K562 (cell line): ENCODE results near the gene SCMH1. TPM values are rescaled to one million over a fixed set of nuclear protein-coding genes. Genes with fewer than 3 reads are reported as not detected.

Source experiments
- ATAC-seq: fragments of 200-7000 bp; cut with Tn5 transposase; 3 replicates; pipeline ENCODE4 v1.9.1; 2020; ENCODE audit warnings: moderate library complexity
- BruUV-seq: library from RNA; stranded (reverse); fragments of 400-500 nt; replicated peaks from 2 replicates; lab custom pipeline; 2021; lab: Mats Ljungman, UMichigan
- CTCF ChIA-PET: fragments of 300-600 bp; formaldehyde crosslinking; extraction: SDS; loops from one replicate; lab custom pipeline; 2021; ENCODE audit warnings: low intra/inter-chr PET ratio; lab: Yijun Ruan, JAX
- POLR2A ChIA-PET: fragments of 300-600, 350-650 bp; sonication (Branson Sonifier 250); formaldehyde crosslinking; extraction: SDS; loops from one replicate; lab custom pipeline; 2021; ENCODE audit warnings: antibody characterized with exemption, inconsistent platforms; lab: Yijun Ruan, JAX
- DNase-seq, 4 experiments: peaks; one replicate each; pipeline versions ENCODE4 v3.0.0 to v3.0.0-alpha.2; 2011 to 2018; ENCODE audit warnings: low spot score in 3 of 4, mixed read lengths in 3 of 4; ENCODE audit errors: extremely low read depth in 1 of 4
- FAIRE-seq: peaks from 2 replicates; lab custom pipeline; 2011; peaks lifted over from hg19 to GRCh38; lab: Jason Lieb, UNC
- H2AFZ ChIP-seq: 2 replicates; pipeline ENCODE4 v1.6.0; 2011; ENCODE audit warnings: low read depth, low read length, control low read depth, inconsistent platforms
- H3K27ac ChIP-seq: fragments of 200-600 bp; 3 replicates; pipeline ENCODE4 v1.8.0; 2011; ENCODE audit warnings: low read depth, mild to moderate bottlenecking, control low read depth, inconsistent platforms, low read length, moderate library complexity, mixed read lengths; ENCODE audit errors: extremely low read depth
- H3K27me3 ChIP-seq, 2 experiments: fragments of 300-600 bp in 1 of 2; 2 replicates in 1 of 2; 3 replicates in 1 of 2; pipeline versions ENCODE4 v1.6.0 to v1.8.0; 2011; ENCODE audit warnings: inconsistent platforms in 2 of 2, low read length in 2 of 2, mild to moderate bottlenecking in 1 of 2, mixed read lengths in 1 of 2, moderate library complexity in 1 of 2; ENCODE audit not compliant: control insufficient read depth in 2 of 2, insufficient read depth in 2 of 2
- H3K36me3 ChIP-seq: fragments of 300-600 bp; 3 replicates; pipeline ENCODE4 v1.8.0; 2011; ENCODE audit warnings: mild to moderate bottlenecking, low read length, inconsistent platforms; ENCODE audit not compliant: control insufficient read depth, insufficient read depth
- H3K4me1 ChIP-seq, 2 experiments: fragments of 200-600 bp in 1 of 2; replicated peaks in 1 of 2; 2 replicates in 1 of 2; 3 replicates in 1 of 2; pipeline versions ENCODE4 v1.5.1 to v1.8.0; 2011; ENCODE audit warnings: inconsistent platforms in 2 of 2, low read length in 2 of 2, mild to moderate bottlenecking in 1 of 2, mixed read lengths in 1 of 2, moderate library complexity in 1 of 2; ENCODE audit not compliant: control insufficient read depth in 2 of 2, insufficient read depth in 2 of 2
- H3K4me2 ChIP-seq: 2 replicates; pipeline ENCODE4 v1.6.1; 2011; ENCODE audit warnings: low read length, control low read depth, inconsistent platforms, mixed read lengths; ENCODE audit not compliant: insufficient read depth
- H3K4me3 ChIP-seq: fragments of 200-600 bp; sonication (generic), shearing (Covaris generic); 2 replicates; pipeline ENCODE4 v1.5.1; 2016; ENCODE audit warnings: control low read depth, inconsistent platforms
- H3K79me2 ChIP-seq: fragments of 200-600 bp; 3 replicates; pipeline ENCODE4 v1.8.0; 2011; ENCODE audit warnings: low read length, inconsistent platforms; ENCODE audit not compliant: control insufficient read depth, insufficient read depth
- H3K9ac ChIP-seq, 2 experiments: 2 replicates each; pipeline versions ENCODE4 v1.6.0 to v1.6.1; 2011; ENCODE audit warnings: low read depth in 2 of 2, low read length in 2 of 2, control low read depth in 1 of 2, inconsistent platforms in 1 of 2, mild to moderate bottlenecking in 1 of 2, mixed read lengths in 1 of 2; ENCODE audit not compliant: insufficient read depth in 1 of 2
- H3K9me1 ChIP-seq: one replicate; pipeline ENCODE4 v1.6.0; 2011; ENCODE audit warnings: inconsistent platforms, mild to moderate bottlenecking, low read length, moderate library complexity; ENCODE audit not compliant: control insufficient read depth, insufficient read depth
- H3K9me3 ChIP-seq: replicated peaks from 2 replicates; pipeline ENCODE4 v1.5.1; 2011; ENCODE audit warnings: low read depth, low read length, inconsistent platforms; ENCODE audit not compliant: control insufficient read depth, insufficient read depth
- H4K20me1 ChIP-seq: replicated peaks from 2 replicates; pipeline ENCODE4 v1.6.1; 2011; ENCODE audit warnings: low read length, inconsistent platforms, mixed read lengths; ENCODE audit not compliant: control insufficient read depth, insufficient read depth
- MAFG ChIP-seq: fragments of 450-650 bp; conservative IDR thresholded peaks from 2 replicates; pipeline ENCODE4 v1.6.1; 2016; ENCODE audit warnings: missing genetic modification characterization, missing compliant biosample characterization
- RBM17 ChIP-seq: fragments of 200-400 bp; formaldehyde crosslinking; IDR thresholded peaks from 2 replicates; pipeline ENCODE4 v1.6.1; 2017; ENCODE audit warnings: low read depth, mild to moderate bottlenecking, low read length, borderline replicate concordance
- SMARCA5 ChIP-seq: fragments of 450-650 bp; IDR thresholded peaks from 2 replicates; pipeline ENCODE4 v1.6.1; 2016
- U2AF1 ChIP-seq: fragments of 200-400 bp; formaldehyde crosslinking; optimal IDR thresholded peaks from 2 replicates; pipeline ENCODE3; 2017; ENCODE audit warnings: mild to moderate bottlenecking, low read depth, low read length, moderate library complexity
- ZNF124 ChIP-seq: sonication (generic); formaldehyde crosslinking; IDR thresholded peaks from 2 replicates; pipeline ENCODE4 v1.8.1; 2022; ENCODE audit warnings: missing genetic modification reagents
- WGBS: fragments of 100-300 bp; shearing (Covaris generic); methylation state at CpG from one replicate; pipeline ENCODE4 v1.1.6; 2016; ENCODE audit warnings: low coverage, mixed read lengths; ENCODE audit not compliant: insufficient coverage; ENCODE audit errors: missing lambda C conversion rate; 5-methylcytosine and 5-hydroxymethylcytosine counted together
- in situ Hi-C: fragments of 300-500 bp; cut with MboI; formaldehyde crosslinking; loops from 4 replicates; pipeline ENCODE4 v1.15.0; 2018; ENCODE audit warnings: inconsistent platforms, mixed read lengths
- intact Hi-C: fragments of 100-400 bp; cut with micrococcal nuclease; formaldehyde crosslinking; loops from 2 replicates; pipeline ENCODE4 v1.14.2; 2022
- polyA plus RNA-seq, 8 experiments: library from polyadenylated mRNA; depleted of rRNA in 4 of 8; stranded (reverse) in 5 of 8; unstranded in 3 of 8; fragments of >200 nt; fragmentation: Nextera tagmentation in 2 of 8; fragmentation: Illumina TruSeq in 1 of 8; extraction: Ambion mirVana in 2 of 8; extraction: Trizol in 1 of 8; gene quantifications; 2 replicates each; pipeline versions ENCODE4 v1.2.1 to v1.2.3, GENCODE V29; 2011 to 2014; ENCODE audit warnings: inconsistent platforms in 1 of 8, missing spikeins in 1 of 8
- total RNA-seq, 7 experiments: library from RNA; depleted of rRNA in 6 of 7; stranded (reverse); fragments of >200 nt in 6 of 7; fragmentation: Illumina TruSeq in 2 of 7; extraction: Trizol in 2 of 7; gene quantifications; 2 replicates each; pipeline versions ENCODE4 v1.2.1 to v1.2.3, GENCODE V29; 2011 to 2021; ENCODE audit warnings: low replicate concordance in 1 of 7
- TF ChIP-seq, protein P1 (sequence below): fragments of 150-350 bp; IDR thresholded peaks from 2 replicates; pipeline ENCODE4 v1.6.1; 2014; ENCODE audit warnings: low read depth, mild to moderate bottlenecking, low read length, borderline replicate concordance
- TF ChIP-seq, protein P2 (sequence below), 2 experiments: fragments of 450-650 bp; conservative IDR thresholded peaks; 2 replicates each; pipeline ENCODE4 v1.6.1; 2017; ENCODE audit warnings: mild to moderate bottlenecking in 2 of 2, moderate library complexity in 2 of 2
- TF ChIP-seq, protein P3 (sequence below): fragments of 450-650 bp; IDR thresholded peaks from 2 replicates; pipeline ENCODE4 v1.6.1; 2017; ENCODE audit warnings: antibody characterized with exemption
- TF ChIP-seq, protein P4 (sequence below), 3 experiments: fragments of 200-800 bp in 1 of 3; fragments of 250-450 bp in 1 of 3; fragments of 450-650 bp in 1 of 3; sonication (Bioruptor Pico) in 1 of 3; sonication (Bioruptor generic) in 1 of 3; formaldehyde crosslinking in 1 of 3; IDR thresholded peaks; 2 replicates each; pipeline versions ENCODE4 v1.6.1 to v1.8.0; 2016 to 2022; ENCODE audit warnings: mild to moderate bottlenecking in 2 of 3, missing genetic modification characterization in 2 of 3, missing compliant biosample characterization in 1 of 3, moderate library complexity in 1 of 3

The SCMH1 gene
- total and polyA plus RNA-seq, 9 of the 15 experiments (the other 6 are each of a cell fraction or from before 2014, with no cell fraction given), result 8.5 to 37.0 (median 26.8) TPM

DNA sequence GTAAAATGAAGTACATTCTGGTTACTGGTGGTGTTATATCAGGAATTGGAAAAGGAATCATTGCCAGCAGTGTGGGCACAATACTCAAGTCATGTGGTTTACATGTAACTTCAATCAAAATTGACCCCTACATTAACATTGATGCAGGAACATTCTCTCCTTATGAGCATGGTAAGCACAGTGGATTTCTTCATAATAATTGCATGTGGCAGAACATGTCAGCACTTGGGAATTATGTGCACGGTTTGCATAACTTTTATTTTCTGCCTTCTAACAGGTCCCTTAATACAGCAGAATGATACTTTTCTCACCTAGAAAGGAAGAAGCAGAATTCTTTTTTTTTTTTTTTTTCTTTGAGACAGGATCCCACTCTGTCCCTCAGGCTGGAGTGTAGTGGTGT is 258.8 kb downstream of the SCMH1 start (continued):
- TF ChIP-seq, protein P1, sequence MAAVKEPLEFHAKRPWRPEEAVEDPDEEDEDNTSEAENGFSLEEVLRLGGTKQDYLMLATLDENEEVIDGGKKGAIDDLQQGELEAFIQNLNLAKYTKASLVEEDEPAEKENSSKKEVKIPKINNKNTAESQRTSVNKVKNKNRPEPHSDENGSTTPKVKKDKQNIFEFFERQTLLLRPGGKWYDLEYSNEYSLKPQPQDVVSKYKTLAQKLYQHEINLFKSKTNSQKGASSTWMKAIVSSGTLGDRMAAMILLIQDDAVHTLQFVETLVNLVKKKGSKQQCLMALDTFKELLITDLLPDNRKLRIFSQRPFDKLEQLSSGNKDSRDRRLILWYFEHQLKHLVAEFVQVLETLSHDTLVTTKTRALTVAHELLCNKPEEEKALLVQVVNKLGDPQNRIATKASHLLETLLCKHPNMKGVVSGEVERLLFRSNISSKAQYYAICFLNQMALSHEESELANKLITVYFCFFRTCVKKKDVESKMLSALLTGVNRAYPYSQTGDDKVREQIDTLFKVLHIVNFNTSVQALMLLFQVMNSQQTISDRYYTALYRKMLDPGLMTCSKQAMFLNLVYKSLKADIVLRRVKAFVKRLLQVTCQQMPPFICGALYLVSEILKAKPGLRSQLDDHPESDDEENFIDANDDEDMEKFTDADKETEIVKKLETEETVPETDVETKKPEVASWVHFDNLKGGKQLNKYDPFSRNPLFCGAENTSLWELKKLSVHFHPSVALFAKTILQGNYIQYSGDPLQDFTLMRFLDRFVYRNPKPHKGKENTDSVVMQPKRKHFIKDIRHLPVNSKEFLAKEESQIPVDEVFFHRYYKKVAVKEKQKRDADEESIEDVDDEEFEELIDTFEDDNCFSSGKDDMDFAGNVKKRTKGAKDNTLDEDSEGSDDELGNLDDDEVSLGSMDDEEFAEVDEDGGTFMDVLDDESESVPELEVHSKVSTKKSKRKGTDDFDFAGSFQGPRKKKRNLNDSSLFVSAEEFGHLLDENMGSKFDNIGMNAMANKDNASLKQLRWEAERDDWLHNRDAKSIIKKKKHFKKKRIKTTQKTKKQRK, result no peak
- TF ChIP-seq ZNF124 (CRISPR knock-in tag) (no peak), SMARCA5 (no peak), MAFG (tag) (no peak), RBM17 (no peak)
- TF ChIP-seq, protein P2, sequence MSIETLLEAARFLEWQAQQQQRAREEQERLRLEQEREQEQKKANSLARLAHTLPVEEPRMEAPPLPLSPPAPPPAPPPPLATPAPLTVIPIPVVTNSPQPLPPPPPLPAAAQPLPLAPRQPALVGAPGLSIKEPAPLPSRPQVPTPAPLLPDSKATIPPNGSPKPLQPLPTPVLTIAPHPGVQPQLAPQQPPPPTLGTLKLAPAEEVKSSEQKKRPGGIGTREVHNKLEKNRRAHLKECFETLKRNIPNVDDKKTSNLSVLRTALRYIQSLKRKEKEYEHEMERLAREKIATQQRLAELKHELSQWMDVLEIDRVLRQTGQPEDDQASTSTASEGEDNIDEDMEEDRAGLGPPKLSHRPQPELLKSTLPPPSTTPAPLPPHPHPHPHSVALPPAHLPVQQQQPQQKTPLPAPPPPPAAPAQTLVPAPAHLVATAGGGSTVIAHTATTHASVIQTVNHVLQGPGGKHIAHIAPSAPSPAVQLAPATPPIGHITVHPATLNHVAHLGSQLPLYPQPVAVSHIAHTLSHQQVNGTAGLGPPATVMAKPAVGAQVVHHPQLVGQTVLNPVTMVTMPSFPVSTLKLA (conservative IDR thresholded peaks at IDR 0.05), result no peak

DNA sequence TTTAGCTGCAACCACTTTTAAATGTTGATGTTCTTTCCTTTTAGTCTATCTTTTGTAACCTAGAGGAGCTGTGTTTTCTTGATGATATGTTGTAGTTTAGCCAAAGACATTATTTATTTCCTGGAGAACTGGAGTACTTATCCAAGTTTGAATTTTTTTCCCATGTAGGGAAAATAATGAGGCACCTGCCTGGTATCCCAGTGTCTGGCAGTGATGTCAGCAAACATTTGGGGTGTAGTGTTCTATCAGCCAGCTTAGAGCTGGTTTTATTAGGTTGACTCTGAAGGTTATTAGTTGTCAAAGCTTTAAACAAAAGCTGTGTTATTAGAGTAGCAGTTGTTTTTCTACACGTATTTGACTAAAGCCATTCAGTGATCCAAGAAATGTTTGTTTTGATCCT is 259.4 kb downstream of the SCMH1 start:
- POLR2A ChIA-PET, result interaction anchor here (0.7 to 3.2 kb wide), 2 partner anchors 21 to 31 kb away, joined by 3 to 19 read pairs; no protein-coding TSS in a partner anchor
- Histone ChIP-seq H4K20me1 (peaks cover 11% of the 10 kb centered on the region), H3K9me1 (peaks cover 4% of the 10 kb centered on the region), H3K9ac (no peak overlapping the region), H3K9me3 (no peaks in the 10 kb centered on the region), H3K4me2 (no peak overlapping the region), H2AFZ (no peak overlapping the region), H3K4me1 (peaks cover 23 to 34% of the 10 kb centered on the region in 2 experiments), H3K27ac (no peak overlapping the region), H3K4me3 (no peak overlapping the region), H3K79me2 (peaks cover 55% of the 10 kb centered on the region), H3K27me3 (no peaks in the 10 kb centered on the region), H3K36me3 (peaks cover 69% of the 10 kb centered on the region)
- WGBS, result 85% methylated on average over 1 of the region's 1 CpG
- FAIRE-seq (no peak), ATAC-seq (no peak), DNase-seq (no peak)
- intact Hi-C loops (no loop called here), in situ Hi-C loops (no loop called here)
- no TSS peak for BruUV-seq
- CTCF ChIA-PET, result no interaction called here
- TF ChIP-seq U2AF1, result no peak
- TF ChIP-seq, protein P3, sequence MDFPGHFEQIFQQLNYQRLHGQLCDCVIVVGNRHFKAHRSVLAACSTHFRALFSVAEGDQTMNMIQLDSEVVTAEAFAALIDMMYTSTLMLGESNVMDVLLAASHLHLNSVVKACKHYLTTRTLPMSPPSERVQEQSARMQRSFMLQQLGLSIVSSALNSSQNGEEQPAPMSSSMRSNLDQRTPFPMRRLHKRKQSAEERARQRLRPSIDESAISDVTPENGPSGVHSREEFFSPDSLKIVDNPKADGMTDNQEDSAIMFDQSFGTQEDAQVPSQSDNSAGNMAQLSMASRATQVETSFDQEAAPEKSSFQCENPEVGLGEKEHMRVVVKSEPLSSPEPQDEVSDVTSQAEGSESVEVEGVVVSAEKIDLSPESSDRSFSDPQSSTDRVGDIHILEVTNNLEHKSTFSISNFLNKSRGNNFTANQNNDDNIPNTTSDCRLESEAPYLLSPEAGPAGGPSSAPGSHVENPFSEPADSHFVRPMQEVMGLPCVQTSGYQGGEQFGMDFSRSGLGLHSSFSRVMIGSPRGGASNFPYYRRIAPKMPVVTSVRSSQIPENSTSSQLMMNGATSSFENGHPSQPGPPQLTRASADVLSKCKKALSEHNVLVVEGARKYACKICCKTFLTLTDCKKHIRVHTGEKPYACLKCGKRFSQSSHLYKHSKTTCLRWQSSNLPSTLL, result no peak
- TF ChIP-seq, protein P4, sequence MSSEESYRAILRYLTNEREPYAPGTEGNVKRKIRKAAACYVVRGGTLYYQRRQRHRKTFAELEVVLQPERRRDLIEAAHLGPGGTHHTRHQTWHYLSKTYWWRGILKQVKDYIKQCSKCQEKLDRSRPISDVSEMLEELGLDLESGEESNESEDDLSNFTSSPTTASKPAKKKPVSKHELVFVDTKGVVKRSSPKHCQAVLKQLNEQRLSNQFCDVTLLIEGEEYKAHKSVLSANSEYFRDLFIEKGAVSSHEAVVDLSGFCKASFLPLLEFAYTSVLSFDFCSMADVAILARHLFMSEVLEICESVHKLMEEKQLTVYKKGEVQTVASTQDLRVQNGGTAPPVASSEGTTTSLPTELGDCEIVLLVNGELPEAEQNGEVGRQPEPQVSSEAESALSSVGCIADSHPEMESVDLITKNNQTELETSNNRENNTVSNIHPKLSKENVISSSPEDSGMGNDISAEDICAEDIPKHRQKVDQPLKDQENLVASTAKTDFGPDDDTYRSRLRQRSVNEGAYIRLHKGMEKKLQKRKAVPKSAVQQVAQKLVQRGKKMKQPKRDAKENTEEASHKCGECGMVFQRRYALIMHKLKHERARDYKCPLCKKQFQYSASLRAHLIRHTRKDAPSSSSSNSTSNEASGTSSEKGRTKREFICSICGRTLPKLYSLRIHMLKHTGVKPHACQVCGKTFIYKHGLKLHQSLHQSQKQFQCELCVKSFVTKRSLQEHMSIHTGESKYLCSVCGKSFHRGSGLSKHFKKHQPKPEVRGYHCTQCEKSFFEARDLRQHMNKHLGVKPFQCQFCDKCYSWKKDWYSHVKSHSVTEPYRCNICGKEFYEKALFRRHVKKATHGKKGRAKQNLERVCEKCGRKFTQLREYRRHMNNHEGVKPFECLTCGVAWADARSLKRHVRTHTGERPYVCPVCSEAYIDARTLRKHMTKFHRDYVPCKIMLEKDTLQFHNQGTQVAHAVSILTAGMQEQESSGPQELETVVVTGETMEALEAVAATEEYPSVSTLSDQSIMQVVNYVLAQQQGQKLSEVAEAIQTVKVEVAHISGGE (CRISPR knock-in tag; IDR thresholded peaks at IDR 0.05), result no peak
